DOHH2 (cell line): ENCODE results near the gene TWIST2.

Experiments used
- CTCF ChIP-seq: fragments of 200-600 bp; sonication (generic); IDR thresholded peaks from one replicate; pipeline ENCODE4 v1.5.1; 2014; ENCODE audit warnings: antibody characterized with exemption, mild to moderate bottlenecking, low read depth, low read length; ENCODE audit not compliant: poor library complexity, severe bottlenecking
- EZH2phosphoT487 ChIP-seq: fragments of 200-600 bp; sonication (generic); IDR thresholded peaks from 2 replicates; pipeline ENCODE4 v1.6.1; 2017; ENCODE audit warnings: borderline replicate concordance, mild to moderate bottlenecking, antibody characterized with exemption, low read length, moderate library complexity, mixed read lengths

GRCh38 chr2:238901461-238902057, 53.7 kb downstream of the TWIST2 start:
- TF ChIP-seq CTCF (no peak), EZH2phosphoT487 (no peak)
